H1 (cell line): ENCODE data around the gene MT4. TPM values are rescaled to one million over a fixed set of nuclear protein-coding genes. Genes with fewer than 3 reads are reported as not detected.

Source experiments
- CTCF ChIA-PET: fragments of 300-600 bp; sonication (Branson Sonifier 250); formaldehyde crosslinking; loops from one replicate; lab custom pipeline; 2021; ENCODE audit not compliant: partially characterized antibody; lab: Charles Lee
- POLR2A ChIA-PET: fragments of 300-600 bp; sonication (Branson Sonifier 250); formaldehyde crosslinking; loops from one replicate; lab custom pipeline; 2021; ENCODE audit warnings: inconsistent platforms; ENCODE audit not compliant: partially characterized antibody; lab: Charles Lee
- DNase-seq, 2 experiments: peaks; one replicate each; pipeline versions ENCODE4 v3.0.0 to v3.0.0-alpha.2; 2010 to 2022; ENCODE audit warnings: low spot score in 2 of 2, low read depth in 1 of 2, mixed read lengths in 1 of 2
- FAIRE-seq: peaks from 2 replicates; lab custom pipeline; 2011; peaks lifted over from hg19 to GRCh38; lab: Jason Lieb, UNC
- H2AFZ ChIP-seq: 2 replicates; pipeline ENCODE4 v1.8.1; 2012; ENCODE audit warnings: low read length, inconsistent platforms
- H2AK5ac ChIP-seq: 2 replicates; pipeline ENCODE4 v1.6.1; 2013; ENCODE audit warnings: low read depth, low read length
- H2BK120ac ChIP-seq: replicated peaks from 2 replicates; pipeline ENCODE3; 2013; ENCODE audit warnings: low read depth, low read length, inconsistent platforms
- H2BK12ac ChIP-seq: 2 replicates; pipeline ENCODE4 v1.6.1; 2013; ENCODE audit warnings: low read depth, low read length
- H2BK15ac ChIP-seq: 2 replicates; pipeline ENCODE4 v1.6.1; 2013; ENCODE audit warnings: low read length
- H2BK20ac ChIP-seq: 2 replicates; pipeline ENCODE4 v1.6.1; 2013; ENCODE audit warnings: low read length
- H2BK5ac ChIP-seq: 2 replicates; pipeline ENCODE4 v1.6.1; 2013; ENCODE audit warnings: low read depth, low read length
- H3K14ac ChIP-seq: 2 replicates; pipeline ENCODE4 v1.6.1; 2013; ENCODE audit warnings: inconsistent platforms; ENCODE audit not compliant: insufficient read length
- H3K18ac ChIP-seq: 2 replicates; pipeline ENCODE4 v1.6.1; 2013; ENCODE audit warnings: low read length; ENCODE audit errors: extremely low read depth
- H3K23ac ChIP-seq: 2 replicates; pipeline ENCODE4 v1.6.1; 2013; ENCODE audit warnings: inconsistent platforms; ENCODE audit not compliant: insufficient read length
- H3K23me2 ChIP-seq: 2 replicates; pipeline ENCODE4 v1.6.1; 2013; ENCODE audit warnings: low read depth, low read length
- H3K27ac ChIP-seq: 2 replicates; pipeline ENCODE4 v1.6.1; 2011; ENCODE audit warnings: low read depth, low read length, inconsistent platforms
- H3K27me3 ChIP-seq, 4 experiments: replicated peaks in 1 of 4; 1 replicate in 1 of 4; 2 replicates in 3 of 4; pipeline versions ENCODE4 v1.6.1 to v1.8.1; 2011 to 2013; ENCODE audit warnings: low read length in 3 of 4, mild to moderate bottlenecking in 3 of 4, inconsistent platforms in 2 of 4, mixed read lengths in 2 of 4, moderate library complexity in 1 of 4; ENCODE audit not compliant: control insufficient read depth in 3 of 4, insufficient read depth in 3 of 4; ENCODE audit errors: extremely low read depth in 1 of 4
- H3K36me3 ChIP-seq, 4 experiments: 2 replicates each; pipeline versions ENCODE4 v1.6.1 to v1.8.1; 2011 to 2013; ENCODE audit warnings: mild to moderate bottlenecking in 4 of 4, low read length in 3 of 4, moderate library complexity in 2 of 4, control low read depth in 1 of 4, inconsistent platforms in 1 of 4; ENCODE audit not compliant: insufficient read depth in 4 of 4, control insufficient read depth in 2 of 4
- H3K4ac ChIP-seq: replicated peaks from 2 replicates; pipeline ENCODE3; 2013; ENCODE audit warnings: low read length, low read depth, mixed read lengths, inconsistent platforms; ENCODE audit not compliant: insufficient read length
- H3K4me1 ChIP-seq, 4 experiments: replicated peaks in 1 of 4; 1 replicate in 1 of 4; 2 replicates in 3 of 4; pipeline versions ENCODE4 v1.6.1 to v1.8.1; 2011 to 2013; ENCODE audit warnings: low read length in 3 of 4, inconsistent platforms in 2 of 4, mixed read lengths in 1 of 4; ENCODE audit not compliant: insufficient read depth in 4 of 4, control insufficient read depth in 3 of 4
- H3K4me2 ChIP-seq, 2 experiments: 2 replicates each; pipeline versions ENCODE4 v1.6.1 to v1.8.1; 2011 to 2013; ENCODE audit warnings: low read depth in 2 of 2, low read length in 2 of 2, control low read depth in 1 of 2, inconsistent platforms in 1 of 2, mild to moderate bottlenecking in 1 of 2; ENCODE audit not compliant: insufficient read depth in 1 of 2
- H3K4me3 ChIP-seq, 4 experiments: fragments of 200-600, 300-600 bp in 1 of 4; sonication (generic), shearing (Covaris generic), sonication (Bioruptor Twin) in 1 of 4; 2 replicates each; pipeline versions ENCODE4 v1.5.1 to v1.8.1; 2011 to 2016; ENCODE audit warnings: low read length in 4 of 4, low read depth in 3 of 4, control low read depth in 2 of 4, inconsistent platforms in 2 of 4, mild to moderate bottlenecking in 2 of 4, mixed read lengths in 1 of 4, moderate library complexity in 1 of 4; ENCODE audit not compliant: insufficient read depth in 2 of 4; ENCODE audit errors: extremely low read depth in 1 of 4
- H3K56ac ChIP-seq: replicated peaks from 2 replicates; pipeline ENCODE3; 2013; ENCODE audit warnings: low read depth, mild to moderate bottlenecking, mixed read lengths, low read length, inconsistent platforms; ENCODE audit not compliant: insufficient read length
- H3K79me1 ChIP-seq: 2 replicates; pipeline ENCODE4 v1.6.1; 2013; ENCODE audit warnings: low read depth, low read length, control low read depth
- H3K79me2 ChIP-seq, 2 experiments: 2 replicates each; pipeline versions ENCODE4 v1.6.1 to v1.8.1; 2012 to 2013; ENCODE audit warnings: low read length in 2 of 2, mild to moderate bottlenecking in 2 of 2, inconsistent platforms in 1 of 2; ENCODE audit not compliant: insufficient read depth in 2 of 2, control insufficient read depth in 1 of 2
- H3K9ac ChIP-seq, 4 experiments: replicated peaks in 1 of 4; 1 replicate in 1 of 4; 2 replicates in 3 of 4; pipeline versions ENCODE4 v1.6.1 to v1.8.1; 2011 to 2013; ENCODE audit warnings: low read depth in 3 of 4, low read length in 3 of 4, control low read depth in 2 of 4, mild to moderate bottlenecking in 2 of 4, moderate library complexity in 2 of 4, inconsistent platforms in 1 of 4; ENCODE audit errors: extremely low read depth in 1 of 4
- H3K9me3 ChIP-seq, 2 experiments: 2 replicates each; pipeline versions ENCODE4 v1.6.1 to v1.8.1; 2012 to 2013; ENCODE audit warnings: mild to moderate bottlenecking in 2 of 2, moderate library complexity in 2 of 2, control low read depth in 1 of 2, inconsistent platforms in 1 of 2, low read depth in 1 of 2, low read length in 1 of 2, mixed read lengths in 1 of 2; ENCODE audit not compliant: insufficient read depth in 2 of 2
- H4K20me1 ChIP-seq, 2 experiments: replicated peaks in 1 of 2; 2 replicates each; pipeline versions ENCODE3 to v1.8.1; 2011 to 2013; ENCODE audit warnings: inconsistent platforms in 2 of 2, low read length in 2 of 2, mild to moderate bottlenecking in 1 of 2; ENCODE audit not compliant: insufficient read depth in 2 of 2, control insufficient read depth in 1 of 2
- H4K5ac ChIP-seq: 2 replicates; pipeline ENCODE4 v1.6.1; 2013; ENCODE audit warnings: low read length, low read depth, mixed read lengths, inconsistent platforms; ENCODE audit not compliant: insufficient read length
- H4K8ac ChIP-seq: 2 replicates; pipeline ENCODE4 v1.8.0; 2013; ENCODE audit warnings: mild to moderate bottlenecking, moderate library complexity, low read length, inconsistent platforms; ENCODE audit not compliant: insufficient read depth; ENCODE audit errors: extremely low read depth
- H4K91ac ChIP-seq: replicated peaks from 2 replicates; pipeline ENCODE3; 2013; ENCODE audit warnings: low read length, mixed read lengths, inconsistent platforms; ENCODE audit not compliant: insufficient read length
- BCL11A ChIP-seq, 2 experiments: IDR thresholded peaks; one replicate each; pipeline ENCODE4 v1.6.1; 2011; ENCODE audit warnings: low read depth in 2 of 2, low read length in 2 of 2, mild to moderate bottlenecking in 2 of 2
- FOSL1 ChIP-seq: IDR thresholded peaks from 2 replicates; pipeline ENCODE4 v1.6.1; 2011; ENCODE audit warnings: mild to moderate bottlenecking, low read depth, low read length, moderate library complexity; ENCODE audit not compliant: insufficient read depth
- GTF2F1 ChIP-seq: IDR thresholded peaks from 2 replicates; pipeline ENCODE4 v1.6.1; 2012; ENCODE audit warnings: low read depth, low read length, improper control_type of control experiment, borderline replicate concordance
- PHF8 ChIP-seq: fragments of 200-600 bp; sonication (generic); conservative IDR thresholded peaks from 2 replicates; pipeline ENCODE4 v1.7.1; 2012; ENCODE audit warnings: low read depth, mild to moderate bottlenecking, inconsistent platforms, low read length, moderate library complexity
- POLR2AphosphoS5 ChIP-seq: IDR thresholded peaks from 2 replicates; pipeline ENCODE4 v1.6.1; 2011; ENCODE audit warnings: low read depth, low read length
- SIN3A ChIP-seq, 2 experiments: IDR thresholded peaks in 1 of 2; conservative IDR thresholded peaks in 1 of 2; 2 replicates each; pipeline ENCODE4 v1.6.1; 2011 to 2012; ENCODE audit warnings: low read length in 2 of 2, improper control_type of control experiment in 1 of 2, low read depth in 1 of 2, mild to moderate bottlenecking in 1 of 2
- SRF ChIP-seq: IDR thresholded peaks from 2 replicates; pipeline ENCODE4 v1.6.1; 2011; ENCODE audit warnings: mild to moderate bottlenecking, low read depth, low read length, moderate library complexity
- TEAD4 ChIP-seq: IDR thresholded peaks from 2 replicates; pipeline ENCODE4 v1.6.1; 2012; ENCODE audit warnings: low read depth, low read length, inconsistent platforms, mixed read lengths
- WGBS, 2 experiments: shearing (Covaris generic) in 1 of 2; methylation state at CpG; one replicate each; pipeline versions ENCODE4 v1.1.6 to v1.1.7; 2013 to 2015; ENCODE audit warnings: low lambda C conversion rate in 2 of 2, mixed read lengths in 2 of 2, inconsistent platforms in 1 of 2, low coverage in 1 of 2, missing lambda C conversion rate in 1 of 2; ENCODE audit not compliant: insufficient replicate concordance in 2 of 2, insufficient coverage in 1 of 2, insufficient read length in 1 of 2; ENCODE audit errors: extremely low coverage in 1 of 2, missing lambda C conversion rate in 1 of 2; 5-methylcytosine and 5-hydroxymethylcytosine counted together
- polyA plus RNA-seq, 7 experiments: library from polyadenylated mRNA; depleted of rRNA in 3 of 7; stranded (reverse) in 5 of 7; unstranded in 2 of 7; fragments of >200 nt in 5 of 7; fragments of 200-250 nt in 2 of 7; gene quantifications; 1 replicate in 5 of 7; 2 replicates in 1 of 7; 4 replicates in 1 of 7; pipeline versions ENCODE4 v1.2.1 to v1.2.3, GENCODE V29; 2011 to 2013; ENCODE audit warnings: missing spikeins in 2 of 7, mixed read lengths in 2 of 7
- total RNA-seq: library from RNA; stranded (reverse); fragmentation: NEBNext Ultra II Directional; extraction: Animal tissue kit (Norgen Biotek cat#: 25700); gene quantifications from 2 replicates; pipeline ENCODE4 v1.2.1, GENCODE V29; 2021

Gene MT4
- total and polyA plus RNA-seq, 2 of the 8 experiments (the other 6 are each of a cell fraction or from before 2014, with no cell fraction given), result not detected

DNA sequence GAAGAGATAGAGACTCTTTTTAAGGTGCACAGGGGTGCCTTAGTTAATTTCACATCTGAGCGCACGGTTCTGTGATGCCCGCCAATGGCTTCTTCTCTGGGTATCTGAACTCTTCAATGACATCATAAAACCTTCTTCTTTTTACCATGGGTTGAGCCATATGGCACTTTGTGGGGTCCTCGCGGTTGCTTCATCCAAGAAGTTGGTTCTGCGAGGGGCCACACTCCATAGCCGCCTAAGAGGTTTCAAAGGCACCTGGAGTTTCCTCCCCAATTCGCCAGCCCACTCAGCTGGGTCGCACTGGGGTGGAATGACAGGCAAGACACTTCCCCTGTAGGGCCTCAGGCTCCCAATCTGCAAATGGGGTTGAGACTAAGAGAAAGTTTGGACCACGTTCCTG, 10.4 kb upstream of the MT4 start:
- Histone ChIP-seq H2BK20ac (no peak overlapping the region), H3K36me3 (no peaks in the 10 kb centered on the region), H3K9ac (no peak overlapping the region), H4K8ac (no peak overlapping the region), H3K14ac (no peak overlapping the region), H4K91ac (no peak overlapping the region), H3K4me1 (no peaks in the 10 kb centered on the region), H3K9me3 (no peaks in the 10 kb centered on the region), H3K4ac (no peak overlapping the region), H2AFZ (no peak overlapping the region), H2AK5ac (no peak overlapping the region), H3K27ac (no peak overlapping the region), H3K4me2 (no peak overlapping the region), H3K23me2 (no peaks in the 10 kb centered on the region), H3K27me3 (peaks cover 0 to 12% (median 7%) of the 10 kb centered on the region in 4 experiments; a peak in 3 of 7 replicates), H3K79me2 (no peaks in the 10 kb centered on the region), H4K5ac (no peak overlapping the region), H3K18ac (no peak overlapping the region), H3K23ac (no peak overlapping the region), H2BK15ac (no peak overlapping the region), H4K20me1 (no peaks in the 10 kb centered on the region), H3K56ac (no peak overlapping the region), H2BK12ac (no peak overlapping the region), H2BK5ac (no peak overlapping the region), H2BK120ac (no peak overlapping the region), H3K79me1 (no peaks in the 10 kb centered on the region), H3K4me3 (no peak overlapping the region)
- FAIRE-seq, result no peak
- no peak for DNase-seq
- WGBS, 2 experiments, result 89% methylated on average over 10 of the region's 10 CpGs; no CpG with 5 or more reads in 1 of the 2 experiments
- CTCF ChIA-PET, result interaction anchor here (1.0 kb wide), 1 partner anchor 31 kb away, joined by 3 read pairs; no protein-coding TSS in a partner anchor
- POLR2A ChIA-PET, result no interaction called here
- TF ChIP-seq GTF2F1, result no peak
- no peak for TF ChIP-seq TEAD4
- no peak for TF ChIP-seq PHF8
- no peak for TF ChIP-seq SRF
- no peak for TF ChIP-seq POLR2AphosphoS5
- TF ChIP-seq SIN3A (conservative IDR thresholded peaks at IDR 0.05 in 1 of 2, IDR thresholded peaks at IDR 0.05 in 1 of 2; ENCODE audit: low read depth in 1 of 2, low read length in 2 of 2), result no peak
- TF ChIP-seq FOSL1, result no peak
- no peak for TF ChIP-seq BCL11A (IDR thresholded peaks at IDR 0.05; ENCODE audit: low read depth in 2 of 2, low read length in 2 of 2)
